GM18505 (cell line): ENCODE results near the gene SAT1.

Experiments
- ATAC-seq: cut with Tn5 transposase; IDR thresholded peaks from one replicate; pipeline ENCODE4 v1.9.1; 2021; ENCODE audit not compliant: unreplicated experiment
- POLR2A ChIP-seq: IDR thresholded peaks from 4 replicates; pipeline ENCODE4 v1.6.1; 2011; ENCODE audit warnings: borderline replicate concordance; ENCODE audit not compliant: insufficient read depth, insufficient read length; ENCODE audit errors: extremely low read depth

Gene SAT1

GRCh38 chrX:23785580-23785979 is 2.6 kb downstream of the SAT1 start:
- ATAC-seq = no peak
- TF ChIP-seq POLR2A = no peak

GRCh38 chrX:23786268-23786815 is 3.4 kb downstream of the SAT1 start:
- no peak for ATAC-seq

GRCh38 chrX:23787745-23788118 is 4.8 kb downstream of the SAT1 start:
- ATAC-seq = no peak
- TF ChIP-seq POLR2A = no peak

More at GRCh38 chrX:23786268-23786815, 3.4 kb downstream of the SAT1 start:
- no peak for TF ChIP-seq POLR2A

- no peak for TF ChIP-seq POLR2A
- ATAC-seq = no peak
Measured at GRCh38 chrX:23788521-23788920, 5.5 kb downstream of the SAT1 start.

GRCh38 chrX:23788946-23789345 is 6.0 kb downstream of the SAT1 start:
- no peak for ATAC-seq
- no peak for TF ChIP-seq POLR2A

GRCh38 chrX:23789386-23790154 is 6.6 kb downstream of the SAT1 start:
- TF ChIP-seq POLR2A = no peak

GRCh38 chrX:23790155-23790497 is 7.2 kb downstream of the SAT1 start:
- no peak for ATAC-seq
- no peak for TF ChIP-seq POLR2A

More at GRCh38 chrX:23789386-23790154, 6.6 kb downstream of the SAT1 start:
- ATAC-seq = no peak

GRCh38 chrX:23792861-23793553 is 10.0 kb downstream of the SAT1 start:
- no peak for ATAC-seq
- TF ChIP-seq POLR2A = no peak

GRCh38 chrX:23795221-23795620 is 12.2 kb downstream of the SAT1 start:
- ATAC-seq = no peak

GRCh38 chrX:23797371-23798128 is 14.6 kb downstream of the SAT1 start:
- TF ChIP-seq POLR2A = no peak
- no peak for ATAC-seq

More at GRCh38 chrX:23795221-23795620, 12.2 kb downstream of the SAT1 start:
- TF ChIP-seq POLR2A = no peak

- TF ChIP-seq POLR2A = no peak
- no peak for ATAC-seq
Measured at GRCh38 chrX:23799469-23800065, 16.6 kb downstream of the SAT1 start.

- no peak for ATAC-seq
- no peak for TF ChIP-seq POLR2A
Measured at GRCh38 chrX:23802431-23802830, 19.5 kb downstream of the SAT1 start.

GRCh38 chrX:23803931-23804381 is 21.0 kb downstream of the SAT1 start:
- no peak for ATAC-seq
- no peak for TF ChIP-seq POLR2A
